Epithelial cell of prostate (primary cell): ENCODE results near the gene HACD1.
"Not testable (repeated sequence)": the region's sequence is repeated elsewhere in the genome, so short reads cannot be mapped to it uniquely, and the experiment has no call there.

Source experiments
- DNase-seq: peaks from one replicate; pipeline ENCODE4 v3.0.0-alpha.2; 2011; ENCODE audit warnings: low read depth, low spot score
- H3K27ac ChIP-seq: fragments of 450-650 bp; 2 replicates; pipeline ENCODE4 v1.5.1; 2017; ENCODE audit warnings: mild to moderate bottlenecking

HACD1 gene

DNA sequence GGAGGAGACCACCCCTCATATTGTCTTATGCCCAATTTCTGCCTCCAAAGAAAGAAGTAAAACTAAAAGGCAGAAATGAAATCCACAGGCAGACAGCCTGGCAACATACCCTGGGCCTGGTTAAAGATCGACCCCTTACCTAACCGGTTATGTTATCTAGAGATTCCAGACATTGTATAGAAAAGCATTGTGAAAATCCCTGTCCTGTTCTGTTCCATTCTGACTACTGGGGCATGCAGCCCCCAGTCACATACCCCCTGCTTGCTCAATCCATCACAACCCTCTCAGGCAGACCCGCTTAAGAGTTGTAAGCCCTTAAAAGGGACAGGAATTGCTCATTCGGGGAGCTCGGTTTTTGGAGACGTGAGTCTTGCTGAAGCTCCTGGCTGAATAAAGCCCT is 29.9 kb downstream of the HACD1 start:
- peak overlapping the region; percentile 20 for H3K27ac ChIP-seq
- DNase-seq: not testable (repeated sequence)

DNA sequence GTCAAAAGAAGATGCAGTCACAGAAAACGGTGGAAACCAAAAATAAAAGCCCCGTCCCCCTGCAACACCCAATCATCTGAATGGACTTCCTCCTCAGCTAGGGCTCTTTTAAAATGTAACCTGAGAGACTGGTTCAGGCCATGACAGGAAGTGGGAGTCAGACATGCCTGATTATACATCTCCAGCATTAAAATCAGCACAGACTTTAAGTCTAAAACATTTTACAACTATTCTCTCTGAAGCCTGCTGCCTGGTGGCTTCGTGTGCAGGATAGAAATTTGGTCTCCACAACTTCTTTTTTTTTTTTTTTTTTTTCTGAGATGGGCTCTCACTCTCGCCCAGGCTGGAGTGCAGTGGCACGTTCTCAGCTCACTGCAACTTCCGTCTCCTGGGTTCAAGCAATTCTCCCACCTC is 30.3 kb downstream of the HACD1 start:
- no peak for DNase-seq
- H3K27ac ChIP-seq: peak overlapping the region; percentile 20

DNA sequence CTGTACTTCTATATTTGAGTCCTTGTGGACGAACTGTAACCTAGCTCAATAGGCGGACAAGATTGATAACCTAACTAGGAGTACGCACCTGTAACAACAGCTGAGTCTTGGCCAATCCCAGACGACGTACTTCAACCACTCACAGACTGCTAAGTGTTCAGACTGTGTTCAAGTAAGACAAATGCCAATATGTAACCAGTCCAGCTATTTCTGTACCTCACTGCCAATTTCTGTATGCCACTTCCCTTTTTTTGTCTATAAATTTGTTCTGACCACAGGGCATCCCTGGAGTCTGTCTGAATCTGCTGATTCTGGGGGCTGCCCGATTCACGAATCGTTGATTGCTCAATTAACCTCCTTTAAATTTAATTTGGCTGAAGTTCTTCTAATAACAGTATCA is 32.2 kb downstream of the HACD1 start:
- no peak for DNase-seq
- H3K27ac ChIP-seq: no peak overlapping the region

DNA sequence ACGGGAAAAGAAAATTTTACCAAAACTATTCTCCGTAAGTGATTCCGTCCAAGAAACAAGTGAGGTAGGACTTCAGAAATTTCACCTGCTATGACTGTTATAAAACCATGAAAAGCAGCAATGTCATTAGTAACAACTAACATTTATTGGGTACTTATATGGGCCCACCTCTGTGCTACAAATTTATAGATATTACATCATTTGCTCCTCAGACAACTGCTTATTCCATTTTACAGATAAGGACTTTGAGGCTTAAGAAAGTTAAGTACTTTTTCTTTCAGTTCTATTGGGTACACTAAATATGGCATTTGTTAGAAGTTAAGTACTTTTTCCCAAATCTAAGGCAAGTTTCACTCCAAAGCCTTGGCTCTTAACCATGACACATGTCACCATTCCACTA is 36.3 kb downstream of the HACD1 start:
- DNase-seq: no peak
- H3K27ac ChIP-seq: no peak overlapping the region

DNA sequence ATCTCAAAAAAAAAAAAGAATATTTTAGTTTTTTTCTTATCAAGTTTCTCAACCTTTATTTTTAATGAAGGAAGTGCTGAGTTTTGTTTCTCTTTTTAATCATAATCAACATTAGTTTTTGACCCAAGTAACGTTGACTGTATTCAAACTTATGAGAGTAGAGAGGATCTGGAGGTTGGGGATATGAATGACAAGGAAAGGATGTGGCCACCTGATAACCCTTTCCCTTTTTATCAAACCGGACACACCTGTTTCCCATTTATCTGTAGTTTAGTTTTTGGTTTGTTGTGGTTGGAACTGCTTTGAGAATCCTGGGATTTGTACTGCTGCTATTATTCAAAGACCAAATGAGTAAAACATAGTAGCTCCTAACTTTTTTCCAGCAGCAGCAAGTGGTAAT is 38.6 kb downstream of the HACD1 start:
- no peak for DNase-seq

DNA sequence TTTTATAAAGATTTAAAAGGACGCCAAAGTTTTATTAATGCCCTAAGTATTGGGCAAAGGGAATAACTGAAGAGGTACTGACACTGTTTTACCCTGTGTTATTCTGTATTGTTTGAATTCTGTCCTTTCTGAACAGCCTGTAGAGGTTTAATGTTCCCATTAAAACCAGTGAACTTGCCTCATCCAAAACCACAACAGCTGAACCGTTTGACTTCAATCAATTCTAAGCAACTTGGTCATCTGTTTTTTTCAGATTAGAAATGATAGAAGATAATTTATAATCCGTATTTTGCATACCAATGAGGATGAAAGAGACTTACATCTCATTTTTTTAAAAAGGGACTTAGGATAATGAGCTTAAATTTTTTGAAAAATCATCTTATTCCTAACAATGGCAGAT is 40.4 kb downstream of the HACD1 start:
- DNase-seq: no peak
- no peak overlapping the region for H3K27ac ChIP-seq

More for the DNA sequence above, 38.6 kb downstream of the HACD1 start:
- H3K27ac ChIP-seq: no peak overlapping the region

DNA sequence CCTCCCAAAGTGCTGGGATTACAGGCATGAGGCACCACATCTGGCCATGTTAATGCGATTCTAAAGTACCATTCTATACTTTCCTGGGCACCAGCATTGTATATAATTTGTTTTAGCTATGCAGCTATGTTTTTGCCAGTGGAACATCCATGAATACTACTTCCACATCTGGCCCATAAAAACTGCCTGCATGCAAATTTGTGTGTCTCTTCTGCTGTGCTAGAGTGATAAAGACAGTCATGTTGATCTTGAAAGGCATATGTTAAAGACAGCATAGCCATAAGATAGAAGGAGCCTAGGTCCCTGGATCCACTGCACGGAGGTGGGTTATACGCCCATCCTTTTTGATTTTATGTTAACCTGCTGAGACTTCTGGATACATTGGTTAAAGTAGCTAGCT is 52.3 kb downstream of the HACD1 start:
- H3K27ac ChIP-seq: no peak overlapping the region
- DNase-seq: no peak

DNA sequence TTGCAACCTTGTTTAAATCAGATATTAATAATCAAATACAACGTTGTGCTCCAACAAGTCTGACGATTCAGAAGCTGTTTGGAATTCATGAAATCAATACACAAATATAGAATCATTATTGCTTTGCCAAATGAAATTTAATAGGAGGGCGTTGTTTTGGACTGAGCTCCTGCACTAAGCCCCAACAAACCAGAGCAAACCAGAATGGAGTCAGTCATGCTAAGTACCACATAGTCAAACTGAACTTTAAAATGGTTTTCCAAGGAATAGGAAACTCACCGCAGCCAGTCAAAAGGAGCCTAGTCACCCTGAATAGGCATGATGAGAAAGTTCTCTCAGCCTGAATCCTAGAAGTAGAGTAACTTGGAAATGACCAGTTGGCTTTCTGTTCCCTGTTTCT is 53.7 kb downstream of the HACD1 start:
- no peak for DNase-seq
- no peak overlapping the region for H3K27ac ChIP-seq

DNA sequence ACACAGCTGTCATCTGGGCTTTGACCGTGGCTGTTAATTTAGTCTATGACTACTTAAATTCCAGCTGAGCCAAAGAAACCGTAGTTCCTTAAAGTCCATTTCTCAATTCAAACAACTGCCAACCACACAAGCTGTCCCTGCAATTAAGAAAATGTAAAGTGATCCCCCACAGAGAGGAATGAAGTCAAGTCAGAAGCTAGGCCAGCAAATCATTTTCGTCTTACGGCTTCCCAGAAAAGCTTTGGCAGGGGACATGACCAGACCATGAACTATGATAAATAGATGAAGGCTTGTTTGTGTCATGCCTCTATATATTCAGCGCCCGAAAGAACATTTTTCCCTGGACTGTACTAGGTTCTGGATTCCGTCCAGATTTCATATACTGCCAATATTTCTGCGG is 54.6 kb downstream of the HACD1 start:
- no peak for DNase-seq
- H3K27ac ChIP-seq: no peak overlapping the region

DNA sequence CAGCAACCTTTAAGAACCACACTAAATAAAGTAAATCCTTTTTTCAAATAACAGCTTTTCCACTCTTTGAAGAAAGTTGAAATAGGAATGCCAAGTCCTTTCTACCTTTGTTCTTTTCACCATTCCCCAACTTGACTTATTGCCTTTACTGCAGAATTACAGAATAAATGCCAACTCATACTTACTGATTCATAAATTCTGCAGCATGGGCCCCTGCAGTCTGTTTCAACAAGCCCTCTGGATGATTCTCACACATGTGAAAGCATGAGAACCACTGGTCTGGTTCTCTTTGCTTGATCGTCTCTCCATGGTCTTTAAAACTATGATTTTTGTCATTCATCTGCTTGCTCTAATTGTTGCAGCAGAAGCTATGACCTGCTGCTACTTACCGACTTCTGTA is 56.1 kb downstream of the HACD1 start:
- peak; percentile 8 for DNase-seq

DNA sequence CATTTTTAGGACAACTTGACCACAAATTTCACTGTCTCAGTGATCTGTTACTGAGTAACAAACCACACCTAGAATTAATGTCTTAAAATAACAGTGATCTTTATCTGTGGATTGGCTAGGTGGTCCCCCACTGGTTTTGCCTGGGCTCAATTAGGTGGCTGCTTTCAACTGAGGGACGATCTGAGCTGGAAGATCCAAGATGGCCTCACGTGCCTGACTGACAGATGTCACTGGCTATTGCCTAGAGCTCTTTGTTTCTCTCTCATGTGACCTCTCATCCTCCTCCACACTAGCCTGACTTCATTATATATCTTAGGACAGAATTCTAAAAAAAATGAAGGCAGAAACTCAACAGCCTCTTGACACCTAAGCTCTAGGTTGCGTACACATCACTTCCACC is 59.7 kb downstream of the HACD1 start:
- no peak for DNase-seq
- H3K27ac ChIP-seq: no peak overlapping the region

More for the DNA sequence above, 56.1 kb downstream of the HACD1 start:
- H3K27ac ChIP-seq: no peak overlapping the region

DNA sequence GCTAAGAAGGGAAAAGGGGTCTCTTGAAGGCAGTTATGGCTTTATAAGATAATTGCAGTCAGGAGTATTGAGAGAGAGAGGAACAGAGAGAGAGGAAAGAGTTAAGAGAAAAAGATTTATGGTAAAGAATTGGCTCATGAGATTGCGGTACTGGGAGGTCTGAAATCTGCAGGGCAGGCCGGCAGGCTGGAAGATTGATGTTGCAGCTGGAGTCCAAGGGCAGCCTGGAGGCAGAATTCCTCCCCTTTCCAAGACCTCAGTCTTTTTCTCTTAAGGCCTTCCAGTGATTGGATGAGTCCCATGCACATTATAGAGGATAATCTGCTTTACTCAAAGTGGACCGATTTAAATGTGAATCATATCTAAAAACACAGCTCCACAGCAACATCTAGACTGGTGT is 68.4 kb downstream of the HACD1 start:
- no peak for DNase-seq

DNA sequence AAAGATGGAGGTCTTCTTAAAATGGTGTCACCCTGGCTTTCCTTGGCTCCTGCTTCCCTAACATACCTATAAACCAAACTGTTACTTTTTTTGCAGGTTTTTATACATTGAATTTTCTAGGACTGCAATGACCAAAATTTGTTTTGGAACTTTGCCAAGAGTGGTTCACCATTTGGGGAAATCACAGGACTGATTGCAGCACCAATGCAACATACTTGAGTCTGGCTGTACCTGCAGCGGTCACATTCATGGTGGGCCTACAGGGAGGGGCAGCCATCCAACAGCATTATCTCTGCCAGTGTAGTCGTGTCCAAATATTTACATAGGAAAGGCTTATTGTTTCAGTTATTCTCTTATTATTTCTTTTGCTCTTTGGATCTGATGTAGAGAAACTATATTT is 69.0 kb downstream of the HACD1 start:
- H3K27ac ChIP-seq: no peak overlapping the region
- no peak for DNase-seq

More for the DNA sequence above, 68.4 kb downstream of the HACD1 start:
- no peak overlapping the region for H3K27ac ChIP-seq

DNA sequence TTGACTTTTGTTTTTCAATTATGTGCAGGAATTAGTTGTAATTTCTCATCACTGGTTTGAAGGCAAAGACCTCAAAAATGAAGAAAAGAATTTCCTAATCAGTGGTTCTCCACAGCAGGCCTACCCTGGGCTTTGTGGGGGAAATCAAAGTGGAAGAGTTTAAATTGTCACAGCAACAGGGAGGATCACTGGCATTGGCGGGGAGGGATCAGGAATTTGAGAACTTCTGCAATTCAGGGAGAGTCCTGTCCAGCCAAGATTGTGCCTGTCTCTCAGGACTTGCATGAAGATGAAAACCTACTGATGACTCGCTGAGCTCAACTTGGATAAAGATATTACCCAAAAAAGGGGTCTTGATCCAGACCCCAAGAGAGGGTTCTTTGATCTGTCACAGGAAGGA is 70.1 kb downstream of the HACD1 start:
- no peak for DNase-seq
- no peak overlapping the region for H3K27ac ChIP-seq

DNA sequence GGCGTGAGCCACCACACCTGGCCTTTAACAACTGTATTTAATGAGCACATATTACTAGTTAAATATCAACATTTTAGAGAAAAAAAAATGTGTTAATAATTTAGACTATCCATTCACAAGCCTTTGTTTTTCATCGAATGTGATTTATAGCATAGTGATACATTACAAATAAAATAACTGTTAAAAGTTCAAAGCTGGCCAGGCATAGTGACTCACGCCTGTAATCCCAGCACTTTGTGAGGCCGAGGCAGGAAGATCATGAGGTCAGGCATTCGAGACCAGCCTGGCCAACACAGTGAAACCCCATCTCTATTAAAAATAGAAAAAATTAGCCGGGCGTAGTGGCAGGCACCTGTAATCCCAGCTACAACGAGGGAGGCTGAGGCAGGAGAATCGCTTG is 72.7 kb downstream of the HACD1 start:
- no peak overlapping the region for H3K27ac ChIP-seq
- no peak for DNase-seq
